Hematopoietic multipotent progenitor cell treated with erythropoietin and hydrocortisone succinate and interleukin-3 and kit ligand, for 8 days (in vitro differentiated cells): ENCODE measurements around the gene ARL16.

ENCODE experiments used
- DNase-seq: peaks from one replicate; pipeline ENCODE4 v3.0.0-alpha.2; 2015

Gene ARL16

DNA sequence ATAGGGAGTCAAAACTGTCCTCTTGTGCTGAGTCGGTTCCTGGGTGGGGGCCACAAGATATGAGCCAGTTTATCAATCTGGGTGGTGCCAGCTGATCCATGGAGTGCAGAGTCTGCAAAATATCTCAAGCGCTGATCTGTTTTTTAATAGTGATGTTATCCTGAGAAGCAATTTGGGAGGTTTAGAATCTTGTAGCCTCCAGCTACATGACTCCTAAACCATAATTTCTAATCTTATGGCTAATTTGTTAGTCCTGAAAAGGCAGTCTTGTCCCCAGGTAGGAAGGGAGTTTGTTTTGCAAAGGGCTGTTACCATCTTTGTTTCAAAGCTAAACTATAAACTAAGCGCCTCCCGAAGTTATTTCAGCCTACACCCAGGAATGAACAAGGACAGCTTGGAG, 44.9 kb downstream of the ARL16 start:
- DNase-seq = no peak

GRCh38 chr17:81636505-81637288, 46.9 kb downstream of the ARL16 start, which contains the start of the genes NPLOC4 and TSPAN10:
Gene NPLOC4 (minus strand): TSS chr17:81637112. CDS start chr17:81636930, 182 bp downstream.
Gene TSPAN10 (plus strand): TSS chr17:81637196. CDS start chr17:81642413, 5,217 bp downstream.
- peak; percentile 79 for DNase-seq

- peak; percentile 38 for DNase-seq
These were observed 47.6 kb downstream of the ARL16 start for GRCh38 chr17:81635973-81636504.

GRCh38 chr17:81635431-81635830, 48.2 kb downstream of the ARL16 start:
- DNase-seq = no peak

GRCh38 chr17:81631482-81631881, 52.1 kb downstream of the ARL16 start:
- DNase-seq = no peak
